Measurements from ENCODE around the gene MERTK.
"Not testable (repeated sequence)": the region's sequence is repeated elsewhere in the genome, so short reads cannot be mapped to it uniquely, and the experiment has no call there.

DNA sequence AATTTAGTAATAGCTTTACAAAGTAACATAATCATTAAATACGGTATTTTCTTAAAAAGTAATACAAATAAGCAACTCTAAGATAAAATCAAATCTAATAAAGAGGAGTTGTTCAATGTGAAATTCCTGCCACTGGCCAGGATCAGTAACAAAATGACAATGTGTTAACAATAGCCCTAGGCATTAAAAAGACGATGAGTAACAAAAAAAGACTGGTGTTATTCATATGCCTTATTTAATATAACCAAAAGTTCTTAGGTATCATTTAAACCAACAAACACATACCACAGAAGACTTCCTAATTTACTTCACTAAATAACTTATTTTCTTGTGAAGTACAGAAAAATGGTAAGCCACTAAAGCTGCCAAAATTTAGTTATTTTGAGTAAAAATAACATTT is 25.6 kb upstream of the MERTK start:
- TF ChIP-seq, protein P1, sequence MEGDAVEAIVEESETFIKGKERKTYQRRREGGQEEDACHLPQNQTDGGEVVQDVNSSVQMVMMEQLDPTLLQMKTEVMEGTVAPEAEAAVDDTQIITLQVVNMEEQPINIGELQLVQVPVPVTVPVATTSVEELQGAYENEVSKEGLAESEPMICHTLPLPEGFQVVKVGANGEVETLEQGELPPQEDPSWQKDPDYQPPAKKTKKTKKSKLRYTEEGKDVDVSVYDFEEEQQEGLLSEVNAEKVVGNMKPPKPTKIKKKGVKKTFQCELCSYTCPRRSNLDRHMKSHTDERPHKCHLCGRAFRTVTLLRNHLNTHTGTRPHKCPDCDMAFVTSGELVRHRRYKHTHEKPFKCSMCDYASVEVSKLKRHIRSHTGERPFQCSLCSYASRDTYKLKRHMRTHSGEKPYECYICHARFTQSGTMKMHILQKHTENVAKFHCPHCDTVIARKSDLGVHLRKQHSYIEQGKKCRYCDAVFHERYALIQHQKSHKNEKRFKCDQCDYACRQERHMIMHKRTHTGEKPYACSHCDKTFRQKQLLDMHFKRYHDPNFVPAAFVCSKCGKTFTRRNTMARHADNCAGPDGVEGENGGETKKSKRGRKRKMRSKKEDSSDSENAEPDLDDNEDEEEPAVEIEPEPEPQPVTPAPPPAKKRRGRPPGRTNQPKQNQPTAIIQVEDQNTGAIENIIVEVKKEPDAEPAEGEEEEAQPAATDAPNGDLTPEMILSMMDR (IDR thresholded peaks at IDR 0.05): not testable (repeated sequence)
- not testable (repeated sequence) for TF ChIP-seq EZH2 (IDR thresholded peaks at IDR 0.05; ENCODE audit: borderline replicate concordance, insufficient read depth, low read depth, low read length, poor library complexity, severe bottlenecking)
